Thoracic aorta (tissue), 2 donors: ENCODE measurements around the gene PUSL1. TPM values are rescaled to one million over a fixed set of nuclear protein-coding genes. Genes with fewer than 3 reads are reported as not detected.

Source experiments
- ATAC-seq: fragments of 150-250 bp; one replicate; pipeline ENCODE4 v1.8.0; 2017; ENCODE audit warnings: low read depth; ENCODE audit not compliant: insufficient number of reproducible peaks, low FRiP score
- DNase-seq: peaks from one replicate; pipeline ENCODE4 v3.0.0-alpha.2; 2020; ENCODE audit warnings: low spot score
- H3K27ac ChIP-seq, 2 donors: fragments of 200-600 bp; sonication (generic); 1 replicate in 1 of 2; 2 replicates in 1 of 2; pipeline ENCODE4 v1.5.1; 2016; ENCODE audit warnings: mild to moderate bottlenecking in 2 of 2, moderate library complexity in 2 of 2
- H3K27me3 ChIP-seq: fragments of 200-600 bp; sonication (generic); replicated peaks from 2 replicates; pipeline ENCODE4 v1.6.0; 2016; ENCODE audit warnings: mild to moderate bottlenecking; ENCODE audit not compliant: insufficient read depth
- H3K36me3 ChIP-seq: fragments of 200-600 bp; sonication (generic); one replicate; pipeline ENCODE4 v1.5.1; 2016
- H3K4me1 ChIP-seq, 2 donors: fragments of 200-600 bp; sonication (generic); 1 replicate in 1 of 2; 2 replicates in 1 of 2; pipeline versions ENCODE4 v1.5.1 to v1.6.0; 2016; ENCODE audit warnings: low read depth in 2 of 2, mild to moderate bottlenecking in 1 of 2; ENCODE audit not compliant: control insufficient read depth in 1 of 2
- H3K4me3 ChIP-seq: fragments of 200-600 bp; sonication (generic); 2 replicates; pipeline ENCODE4 v1.5.1; 2016; ENCODE audit warnings: mild to moderate bottlenecking
- H3K9me3 ChIP-seq: fragments of 200-600 bp; sonication (generic); 2 replicates; pipeline ENCODE4 v1.5.1; 2016
- CTCF ChIP-seq: fragments of 200-600 bp; sonication (generic); IDR thresholded peaks from one replicate; pipeline ENCODE4 v1.5.1; 2019; ENCODE audit warnings: antibody characterized with exemption
- total RNA-seq, 2 donors: library from RNA; depleted of rRNA; stranded (reverse); fragments of >200 nt; gene quantifications; one replicate each; pipeline versions ENCODE4 v1.1.0 to v1.2.3, GENCODE V29; 2016

PUSL1 gene
- total RNA-seq, 2 donors from 2014 or later, result 22.1 to 22.6 TPM

- no peak for ATAC-seq
- no peak for TF ChIP-seq CTCF
- H3K9me3 ChIP-seq, result no peaks in the 10 kb centered on the region
These were observed 29.8 kb upstream of the PUSL1 start for GRCh38 chr1:1278620-1279019.

GRCh38 chr1:1279028-1279427 lies 29.4 kb upstream of the PUSL1 start:
- DNase-seq (no peak), ATAC-seq (no peak)
- Histone ChIP-seq H3K4me3 (no peak overlapping the region), H3K4me1 (peaks cover 3 to 7% of the 10 kb centered on the region in 2 donors), H3K27me3 (no peaks in the 10 kb centered on the region), H3K36me3 (no peaks in the 10 kb centered on the region), H3K9me3 (no peaks in the 10 kb centered on the region), H3K27ac (no peak overlapping the region)
- TF ChIP-seq CTCF, result no peak

More at GRCh38 chr1:1278620-1279019, 29.8 kb upstream of the PUSL1 start:
- no peaks in the 10 kb centered on the region for H3K36me3 ChIP-seq
- H3K27me3 ChIP-seq, result no peaks in the 10 kb centered on the region
- DNase-seq, result no peak
- H3K27ac ChIP-seq, result no peak overlapping the region
- peaks cover 3 to 7% of the 10 kb centered on the region in 2 donors for H3K4me1 ChIP-seq
- no peak overlapping the region for H3K4me3 ChIP-seq

- TF ChIP-seq CTCF, result no peak
- ATAC-seq, result no peak
- H3K27ac ChIP-seq, result no peak overlapping the region
- H3K4me3 ChIP-seq, result no peak overlapping the region
- H3K27me3 ChIP-seq, result no peaks in the 10 kb centered on the region
- no peaks in the 10 kb centered on the region for H3K4me1 ChIP-seq
- DNase-seq, result no peak
- no peaks in the 10 kb centered on the region for H3K36me3 ChIP-seq
- H3K9me3 ChIP-seq, result no peaks in the 10 kb centered on the region
These were observed 27.5 kb upstream of the PUSL1 start for GRCh38 chr1:1280782-1281481.

GRCh38 chr1:1281533-1282321 lies 26.7 kb upstream of the PUSL1 start:
- no peak for ATAC-seq
- no peaks in the 10 kb centered on the region for H3K4me1 ChIP-seq

More at GRCh38 chr1:1281533-1282321, 26.7 kb upstream of the PUSL1 start:
- no peak for DNase-seq
- no peak overlapping the region for H3K27ac ChIP-seq
- no peak overlapping the region for H3K4me3 ChIP-seq
- no peaks in the 10 kb centered on the region for H3K36me3 ChIP-seq
- no peak for TF ChIP-seq CTCF
- no peaks in the 10 kb centered on the region for H3K9me3 ChIP-seq
- no peaks in the 10 kb centered on the region for H3K27me3 ChIP-seq
